ENCODE measurements around the gene NDUFAF7.
A peak's percentile ranks its signal among the peaks of the same experiment; 100 is the strongest.

DNA sequence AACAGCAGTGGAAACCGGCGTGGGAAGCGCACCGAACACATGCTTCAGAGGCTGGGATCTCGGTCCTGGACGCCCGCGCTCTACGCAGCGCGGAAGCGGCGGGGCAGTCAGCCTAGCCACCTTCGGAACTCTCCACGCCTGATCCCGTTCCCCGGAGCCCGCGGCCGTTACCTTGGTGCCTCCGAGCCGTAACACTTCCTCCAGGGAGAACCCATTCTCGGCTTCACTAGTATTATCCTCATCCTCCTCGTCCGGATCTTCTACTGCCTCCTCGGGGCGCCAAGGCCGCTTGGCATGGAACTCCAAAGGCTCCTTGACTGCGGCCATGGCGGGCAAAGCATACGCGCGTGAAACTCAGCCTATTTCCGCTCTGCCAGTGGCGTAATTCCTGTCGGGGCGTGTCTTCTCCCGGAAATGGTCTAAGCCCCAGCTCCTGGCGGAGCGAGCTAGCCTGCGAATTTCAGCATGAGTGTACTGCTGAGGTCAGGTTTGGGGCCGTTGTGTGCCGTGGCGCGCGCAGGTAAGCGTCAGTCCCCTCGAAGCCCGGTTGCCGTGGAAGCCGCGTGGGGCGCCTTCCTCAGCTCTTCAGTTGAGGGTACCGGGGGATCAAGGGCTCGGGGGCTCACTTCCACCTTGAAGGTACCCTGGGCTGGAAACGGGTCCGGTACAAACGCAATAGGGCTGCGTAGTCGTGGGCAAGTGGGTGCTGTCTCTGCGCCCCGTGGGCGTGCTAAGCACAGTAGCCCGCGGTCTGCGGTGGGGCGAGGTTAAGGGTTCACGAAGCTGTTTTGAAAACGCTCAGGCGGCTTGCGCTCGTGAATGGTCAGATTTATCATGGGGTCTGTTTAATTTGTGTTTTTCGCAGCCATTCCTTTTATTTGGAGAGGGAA lies at the start of gene NDUFAF7, which contains the start of gene CEBPZ:
- TF ChIP-seq CTCF (IDR thresholded peaks at IDR 0.05 in 8 of 11, conservative IDR thresholded peaks at IDR 0.05 in 3 of 11), result peak in 2 of 11 experiments; percentile 26 to 27
- TF ChIP-seq POLR2A (IDR thresholded peaks at IDR 0.05), result peak; percentile 11 to 69 (median 56)
- TF ChIP-seq POLR2AphosphoS5 (IDR thresholded peaks at IDR 0.05), result peak; percentile 92 to 95 (median 93)

Data from spleen (tissue), 7 donors.